K562 (cell line): Measurements from ENCODE around the gene EPHB4. TPM values are rescaled to one million over a fixed set of nuclear protein-coding genes. Genes with fewer than 3 reads are reported as not detected.

Experiments
- CAMTA2 ChIP-seq: fragments of 250-450 bp; sonication (Bioruptor Pico); conservative IDR thresholded peaks from 2 replicates; pipeline ENCODE4 v1.5.1; 2022
- HLTF ChIP-seq: fragments of 450-650 bp; IDR thresholded peaks from 2 replicates; pipeline ENCODE4 v1.6.1; 2016
- MGA ChIP-seq: fragments of 450-650 bp; IDR thresholded peaks from 2 replicates; pipeline ENCODE4 v1.6.1; 2016; ENCODE audit warnings: mild to moderate bottlenecking, moderate library complexity
- TFE3 ChIP-seq: fragments of 450-650 bp; formaldehyde crosslinking; IDR thresholded peaks from 2 replicates; pipeline ENCODE4 v1.4.0; 2020; ENCODE audit warnings: mild to moderate bottlenecking, mixed read lengths
- ZBTB7A ChIP-seq: IDR thresholded peaks from 2 replicates; pipeline ENCODE4 v1.6.1; 2011; ENCODE audit warnings: low read depth, mild to moderate bottlenecking, low read length, moderate library complexity, borderline replicate concordance; ENCODE audit not compliant: control insufficient read depth
- ZNF395 ChIP-seq: fragments of 200-800 bp; sonication (Bioruptor generic); IDR thresholded peaks from 2 replicates; pipeline ENCODE4 v1.6.1; 2017; ENCODE audit warnings: missing genetic modification characterization, missing compliant biosample characterization
- ZNF398 ChIP-seq: fragments of 250-450 bp; sonication (Bioruptor Pico); IDR thresholded peaks from 2 replicates; pipeline ENCODE4 v1.8.0; 2021; ENCODE audit warnings: moderate library complexity, mild to moderate bottlenecking, inconsistent platforms
- ZNF511 ChIP-seq: sonication (generic); formaldehyde crosslinking; IDR thresholded peaks from 2 replicates; pipeline ENCODE4 v1.8.0; 2022; ENCODE audit warnings: mild to moderate bottlenecking, missing genetic modification reagents
- polyA plus RNA-seq, 8 experiments: library from polyadenylated mRNA; depleted of rRNA in 4 of 8; stranded (reverse) in 5 of 8; unstranded in 3 of 8; fragments of >200 nt; fragmentation: Nextera tagmentation in 2 of 8; fragmentation: Illumina TruSeq in 1 of 8; extraction: Ambion mirVana in 2 of 8; extraction: Trizol in 1 of 8; gene quantifications; 2 replicates each; pipeline versions ENCODE4 v1.2.1 to v1.2.3, GENCODE V29; 2011 to 2014; ENCODE audit warnings: inconsistent platforms in 1 of 8, missing spikeins in 1 of 8
- total RNA-seq, 7 experiments: library from RNA; depleted of rRNA in 6 of 7; stranded (reverse); fragments of >200 nt in 6 of 7; fragmentation: Illumina TruSeq in 2 of 7; extraction: Trizol in 2 of 7; gene quantifications; 2 replicates each; pipeline versions ENCODE4 v1.2.1 to v1.2.3, GENCODE V29; 2011 to 2021; ENCODE audit warnings: low replicate concordance in 1 of 7

Gene EPHB4
- total and polyA plus RNA-seq, 9 of the 15 experiments (the other 6 are each of a cell fraction or from before 2014, with no cell fraction given), result 1.2 to 82.1 (median 37.9) TPM

- TF ChIP-seq MGA (peak; percentile 62; the same call in 1 of the 2 replicates), HLTF (no peak; the same call in 1 of the 2 replicates), ZNF395 (CRISPR knock-in tag) (peak; percentile 96; the same call in 1 of the 2 replicates), ZNF511 (CRISPR knock-in tag) (peak; percentile 49; the same call in 1 of the 2 replicates), CAMTA2 (0 out of 2 replicates have a peak, but pooled peaks have one; percentile 34), ZNF398 (CRISPR knock-in tag) (no peak), TFE3 (CRISPR knock-in tag) (no peak), ZBTB7A (peak; percentile 93; the same call in 1 of the 2 replicates)
These were observed 25.3 kb downstream of the EPHB4 start (continued) for GRCh38 chr7:100801833-100802568.
